ENCODE measurements around the gene RASL10B. TPM values are rescaled to one million over a fixed set of nuclear protein-coding genes. Genes with fewer than 3 reads are reported as not detected.

The RASL10B gene
- total RNA-seq, 6 experiments from 2014 or later, result 0.31 to 2.8 (median 2.3) TPM

DNA sequence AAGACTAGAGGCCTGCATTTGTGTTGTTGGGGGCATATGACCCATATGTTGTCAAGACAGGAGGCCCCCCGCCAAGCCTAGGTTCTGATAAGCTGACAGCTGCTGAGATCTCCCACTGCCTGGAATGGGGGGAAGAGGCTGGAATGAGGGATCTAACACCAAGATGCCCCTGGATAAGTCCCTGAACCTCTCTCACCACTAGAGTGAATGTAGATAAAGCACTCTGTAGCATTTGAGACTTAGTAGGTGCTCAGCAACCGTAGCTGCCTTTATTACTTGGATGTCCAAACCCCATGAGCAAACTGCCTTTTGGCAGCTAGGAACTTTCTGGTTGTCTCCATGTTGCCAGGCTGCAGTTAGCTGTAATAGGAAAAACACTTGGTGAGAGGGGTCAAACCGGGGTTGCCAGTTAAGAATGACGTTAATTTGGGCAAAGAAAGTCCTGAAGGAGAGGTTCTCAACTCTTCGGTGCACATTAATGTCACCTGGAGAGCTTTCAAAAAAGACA lies 4.4 kb upstream of the RASL10B start:
- TF ChIP-seq CTCF (IDR thresholded peaks at IDR 0.05), result no peak
- TF ChIP-seq POLR2A (IDR thresholded peaks at IDR 0.05), result no peak
- Histone ChIP-seq H3K36me3 (peaks cover 0 to 20% (median 7%) of the 10 kb centered on the region in 4 donors), H3K9me3 (no peaks in the 10 kb centered on the region), H3K4me1 (peaks cover 0 to 4% (median 0%) of the 10 kb centered on the region in 4 donors), H3K27me3 (no peaks in the 10 kb centered on the region), H3K27ac (no peak overlapping the region), H3K4me3 (no peak overlapping the region)
- DNase-seq, result no peak
- 90% methylated on average over 4 of the region's 5 CpGs for WGBS (ENCODE audit: insufficient coverage, low coverage, low lambda C conversion rate, missing lambda C conversion rate)
- intact Hi-C loops (cut with DNase I), result no loop called here
- no peak for ATAC-seq

- Histone ChIP-seq H3K27me3 (no peaks in the 10 kb centered on the region), H3K4me1 (peaks cover 0 to 4% (median 0%) of the 10 kb centered on the region in 4 donors), H3K4me3 (no peak overlapping the region), H3K27ac (no peak overlapping the region), H3K9me3 (no peaks in the 10 kb centered on the region), H3K36me3 (peaks cover 0 to 20% (median 7%) of the 10 kb centered on the region in 4 donors)
- TF ChIP-seq CTCF (IDR thresholded peaks at IDR 0.05) (no peak), POLR2A (IDR thresholded peaks at IDR 0.05) (no peak)
- intact Hi-C loops (cut with DNase I), result no loop called here
- DNase-seq, result no peak
- ATAC-seq, result no peak
- 93% methylated on average over 5 of the region's 5 CpGs for WGBS (ENCODE audit: insufficient coverage, low coverage, low lambda C conversion rate, missing lambda C conversion rate)
Observed at GRCh38 chr17:35727635-35728034, 3.8 kb upstream of the RASL10B start.

GRCh38 chr17:35728551-35728950 lies 2.9 kb upstream of the RASL10B start:
- no peaks in the 10 kb centered on the region for H3K9me3 ChIP-seq
- peaks cover 0 to 16% (median 6%) of the 10 kb centered on the region in 4 donors for H3K36me3 ChIP-seq
- H3K4me3 ChIP-seq, result no peak overlapping the region
- H3K27ac ChIP-seq, result no peak overlapping the region
- no peaks in the 10 kb centered on the region for H3K27me3 ChIP-seq
- TF ChIP-seq POLR2A (IDR thresholded peaks at IDR 0.05) (no peak), CTCF (IDR thresholded peaks at IDR 0.05) (no peak)
- intact Hi-C loops (cut with DNase I), result no loop called here
- peaks cover 0 to 4% (median 0%) of the 10 kb centered on the region in 4 donors for H3K4me1 ChIP-seq
- ATAC-seq (no peak), DNase-seq (no peak)
- 71% methylated on average over 1 of the region's 3 CpGs for WGBS (ENCODE audit: insufficient coverage, low coverage, low lambda C conversion rate, missing lambda C conversion rate)

GRCh38 chr17:35729405-35729833 lies 2.0 kb upstream of the RASL10B start:
- Histone ChIP-seq H3K4me1 (peaks cover 0 to 4% (median 0%) of the 10 kb centered on the region in 4 donors), H3K36me3 (peaks cover 0 to 7% (median 2%) of the 10 kb centered on the region in 4 donors), H3K27ac (no peak overlapping the region), H3K27me3 (no peaks in the 10 kb centered on the region), H3K4me3 (no peak overlapping the region), H3K9me3 (no peaks in the 10 kb centered on the region)
- DNase-seq, result no peak
- TF ChIP-seq POLR2A (IDR thresholded peaks at IDR 0.05), result no peak
- TF ChIP-seq CTCF (IDR thresholded peaks at IDR 0.05), result no peak
- intact Hi-C loops (cut with DNase I), result no loop called here
- ATAC-seq, result no peak
- 72% methylated on average over 3 of the region's 4 CpGs for WGBS (ENCODE audit: insufficient coverage, low coverage, low lambda C conversion rate, missing lambda C conversion rate)
